DND-41 (cell line): Measurements from ENCODE around the gene OBI1.

Experiments
- ATAC-seq: fragments of 200-7000 bp; cut with Tn5 transposase; 3 replicates; pipeline ENCODE4 v1.9.1; 2021; ENCODE audit warnings: low read depth; ENCODE audit not compliant: insufficient read depth
- DNase-seq: peaks from one replicate; pipeline ENCODE4 v3.0.0-alpha.2; 2020
- H2AFZ ChIP-seq: 2 replicates; pipeline ENCODE4 v1.6.0; 2012; ENCODE audit warnings: low read depth, low read length
- H3K27ac ChIP-seq: 2 replicates; pipeline ENCODE4 v1.5.1; 2012; ENCODE audit warnings: low read length, inconsistent platforms
- H3K27me3 ChIP-seq: fragments of 200-600 bp; sonication (generic); 2 replicates; pipeline ENCODE4 v1.6.0; 2012; ENCODE audit warnings: low read length, mild to moderate bottlenecking, inconsistent platforms; ENCODE audit not compliant: insufficient read depth, poor library complexity
- H3K36me3 ChIP-seq: 2 replicates; pipeline ENCODE4 v1.5.1; 2012; ENCODE audit warnings: low read length, inconsistent platforms; ENCODE audit not compliant: insufficient read depth
- H3K4me1 ChIP-seq: 2 replicates; pipeline ENCODE4 v1.5.1; 2012; ENCODE audit warnings: mild to moderate bottlenecking, low read length; ENCODE audit not compliant: insufficient read depth
- H3K4me2 ChIP-seq: 2 replicates; pipeline ENCODE4 v1.6.0; 2012; ENCODE audit warnings: mild to moderate bottlenecking, moderate library complexity, low read length, inconsistent platforms; ENCODE audit not compliant: insufficient read depth
- H3K4me3 ChIP-seq, 2 experiments: fragments of 200-600 bp in 1 of 2; shearing (Covaris generic) in 1 of 2; 2 replicates each; pipeline ENCODE4 v1.5.1; 2012 to 2016; ENCODE audit warnings: inconsistent platforms in 2 of 2, low read length in 2 of 2, mild to moderate bottlenecking in 2 of 2, low read depth in 1 of 2, moderate library complexity in 1 of 2
- H3K79me2 ChIP-seq: 2 replicates; pipeline ENCODE4 v1.6.0; 2012; ENCODE audit warnings: low read length, inconsistent platforms; ENCODE audit not compliant: insufficient read depth
- H3K9ac ChIP-seq: 2 replicates; pipeline ENCODE4 v1.6.0; 2012; ENCODE audit warnings: low read depth, mild to moderate bottlenecking, inconsistent platforms, low read length, moderate library complexity
- H3K9me3 ChIP-seq: 2 replicates; pipeline ENCODE4 v1.5.1; 2012; ENCODE audit warnings: low read length, moderate library complexity, mild to moderate bottlenecking, inconsistent platforms; ENCODE audit not compliant: insufficient read depth, severe bottlenecking
- H4K20me1 ChIP-seq: 2 replicates; pipeline ENCODE4 v1.6.0; 2012; ENCODE audit warnings: low read length; ENCODE audit not compliant: insufficient read depth
- EZH2 ChIP-seq: IDR thresholded peaks from 3 replicates; pipeline ENCODE4 v1.6.1; 2012; ENCODE audit warnings: borderline replicate concordance, low read depth, mild to moderate bottlenecking, moderate library complexity, low read length, inconsistent platforms; ENCODE audit not compliant: severe bottlenecking
- TF ChIP-seq, protein P1 (sequence below): IDR thresholded peaks from 2 replicates; pipeline ENCODE4 v1.5.1; 2012; ENCODE audit warnings: borderline replicate concordance, low read length, moderate library complexity, mild to moderate bottlenecking; ENCODE audit not compliant: poor library complexity, severe bottlenecking; ENCODE audit errors: extremely low read depth

OBI1 gene

DNA sequence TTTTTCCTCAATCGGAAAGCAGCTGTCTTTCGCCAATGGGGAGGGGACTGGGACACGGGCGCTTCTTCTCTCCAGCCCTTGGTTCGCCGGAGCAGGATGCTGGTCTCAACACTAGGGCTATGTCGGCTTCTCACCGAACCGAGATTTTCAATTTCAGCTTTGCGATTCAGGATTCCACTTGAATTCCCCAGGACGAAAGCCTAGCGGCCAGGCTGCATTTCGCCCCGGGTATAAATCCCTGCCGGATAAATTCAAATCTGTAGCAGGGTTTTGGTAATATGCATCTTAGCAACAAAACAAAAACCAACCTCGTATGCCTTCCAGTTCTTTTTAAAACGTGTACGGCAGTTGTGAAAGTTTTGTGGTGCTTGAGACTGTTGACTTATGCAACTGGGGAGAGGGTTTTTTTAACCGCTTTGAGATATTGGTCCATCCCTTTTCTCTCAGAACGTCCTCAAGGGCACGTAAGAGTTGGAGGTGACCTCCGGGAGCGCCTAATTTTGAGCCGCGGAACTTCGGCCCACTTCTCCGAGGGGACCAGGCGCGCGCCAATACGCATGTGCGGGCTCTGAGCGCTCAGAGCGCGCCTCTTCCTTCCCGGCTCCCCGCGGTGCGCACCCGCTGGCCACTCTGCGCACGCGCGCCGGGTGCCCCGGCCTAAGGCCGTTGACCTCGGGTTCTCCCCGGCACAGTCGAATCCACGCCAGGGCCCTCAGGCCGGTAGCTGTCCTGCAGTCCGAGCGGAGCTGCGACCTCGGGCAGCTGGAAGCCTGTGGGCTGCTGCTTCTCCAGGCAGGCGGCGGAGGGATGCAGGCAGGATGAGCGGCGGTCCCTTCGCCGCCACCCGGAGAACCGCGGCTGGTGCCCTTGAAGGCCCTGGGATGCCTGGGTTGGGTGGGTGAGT lies 63.2 kb downstream of the OBI1 start:
- H2AFZ ChIP-seq: no peak overlapping the region
- H3K9me3 ChIP-seq: no peaks in the 10 kb centered on the region
- no peak overlapping the region for H3K27ac ChIP-seq
- DNase-seq: no peak
- H3K27me3 ChIP-seq: peaks cover 29% of the 10 kb centered on the region
- ATAC-seq: no peak
- no peak overlapping the region for H3K4me2 ChIP-seq
- H4K20me1 ChIP-seq: peaks cover 2% of the 10 kb centered on the region; the same call in 1 of the 2 replicates
- no peak overlapping the region for H3K9ac ChIP-seq
- no peaks in the 10 kb centered on the region for H3K4me1 ChIP-seq
- H3K4me3 ChIP-seq: no peak overlapping the region
- H3K36me3 ChIP-seq: no peaks in the 10 kb centered on the region
- H3K79me2 ChIP-seq: no peaks in the 10 kb centered on the region
- TF ChIP-seq, protein P1, sequence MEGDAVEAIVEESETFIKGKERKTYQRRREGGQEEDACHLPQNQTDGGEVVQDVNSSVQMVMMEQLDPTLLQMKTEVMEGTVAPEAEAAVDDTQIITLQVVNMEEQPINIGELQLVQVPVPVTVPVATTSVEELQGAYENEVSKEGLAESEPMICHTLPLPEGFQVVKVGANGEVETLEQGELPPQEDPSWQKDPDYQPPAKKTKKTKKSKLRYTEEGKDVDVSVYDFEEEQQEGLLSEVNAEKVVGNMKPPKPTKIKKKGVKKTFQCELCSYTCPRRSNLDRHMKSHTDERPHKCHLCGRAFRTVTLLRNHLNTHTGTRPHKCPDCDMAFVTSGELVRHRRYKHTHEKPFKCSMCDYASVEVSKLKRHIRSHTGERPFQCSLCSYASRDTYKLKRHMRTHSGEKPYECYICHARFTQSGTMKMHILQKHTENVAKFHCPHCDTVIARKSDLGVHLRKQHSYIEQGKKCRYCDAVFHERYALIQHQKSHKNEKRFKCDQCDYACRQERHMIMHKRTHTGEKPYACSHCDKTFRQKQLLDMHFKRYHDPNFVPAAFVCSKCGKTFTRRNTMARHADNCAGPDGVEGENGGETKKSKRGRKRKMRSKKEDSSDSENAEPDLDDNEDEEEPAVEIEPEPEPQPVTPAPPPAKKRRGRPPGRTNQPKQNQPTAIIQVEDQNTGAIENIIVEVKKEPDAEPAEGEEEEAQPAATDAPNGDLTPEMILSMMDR: no peak
- no peak for TF ChIP-seq EZH2

GRCh38 chr13:78594456-78594975 lies 64.4 kb downstream of the OBI1 start:
- Histone ChIP-seq H3K4me1 (no peaks in the 10 kb centered on the region), H3K9me3 (no peaks in the 10 kb centered on the region), H3K36me3 (no peaks in the 10 kb centered on the region), H2AFZ (no peak overlapping the region), H3K79me2 (no peaks in the 10 kb centered on the region), H3K9ac (no peak overlapping the region), H4K20me1 (peaks cover 2% of the 10 kb centered on the region; the same call in 1 of the 2 replicates), H3K4me2 (no peak overlapping the region), H3K4me3 (no peak overlapping the region), H3K27me3 (peaks cover 24% of the 10 kb centered on the region), H3K27ac (no peak overlapping the region)
- DNase-seq (no peak), ATAC-seq (no peak)
- TF ChIP-seq, protein P1: no peak
- no peak for TF ChIP-seq EZH2

- no peak overlapping the region for H3K4me2 ChIP-seq
- peaks cover 24% of the 10 kb centered on the region for H3K27me3 ChIP-seq
- peaks cover 2% of the 10 kb centered on the region; the same call in 1 of the 2 replicates for H4K20me1 ChIP-seq
- no peak for TF ChIP-seq EZH2
- TF ChIP-seq, protein P1: no peak
- no peak overlapping the region for H3K9ac ChIP-seq
- no peak overlapping the region for H2AFZ ChIP-seq
- no peak overlapping the region for H3K4me3 ChIP-seq
- H3K27ac ChIP-seq: no peak overlapping the region
- ATAC-seq (no peak), DNase-seq (no peak)
- H3K79me2 ChIP-seq: no peaks in the 10 kb centered on the region
- no peaks in the 10 kb centered on the region for H3K36me3 ChIP-seq
- H3K9me3 ChIP-seq: no peaks in the 10 kb centered on the region
- H3K4me1 ChIP-seq: no peaks in the 10 kb centered on the region
These were observed 65.1 kb downstream of the OBI1 start for GRCh38 chr13:78593652-78594455.
